HG02970 (cell line): Measurements from ENCODE around the gene IRGM.

Experiments
- ATAC-seq: cut with Tn5 transposase; IDR thresholded peaks from one replicate; pipeline ENCODE4 v1.9.1; 2021; ENCODE audit warnings: mild to moderate bottlenecking, moderate library complexity, moderate number of reproducible peaks; ENCODE audit not compliant: unreplicated experiment, low FRiP score

IRGM gene

DNA sequence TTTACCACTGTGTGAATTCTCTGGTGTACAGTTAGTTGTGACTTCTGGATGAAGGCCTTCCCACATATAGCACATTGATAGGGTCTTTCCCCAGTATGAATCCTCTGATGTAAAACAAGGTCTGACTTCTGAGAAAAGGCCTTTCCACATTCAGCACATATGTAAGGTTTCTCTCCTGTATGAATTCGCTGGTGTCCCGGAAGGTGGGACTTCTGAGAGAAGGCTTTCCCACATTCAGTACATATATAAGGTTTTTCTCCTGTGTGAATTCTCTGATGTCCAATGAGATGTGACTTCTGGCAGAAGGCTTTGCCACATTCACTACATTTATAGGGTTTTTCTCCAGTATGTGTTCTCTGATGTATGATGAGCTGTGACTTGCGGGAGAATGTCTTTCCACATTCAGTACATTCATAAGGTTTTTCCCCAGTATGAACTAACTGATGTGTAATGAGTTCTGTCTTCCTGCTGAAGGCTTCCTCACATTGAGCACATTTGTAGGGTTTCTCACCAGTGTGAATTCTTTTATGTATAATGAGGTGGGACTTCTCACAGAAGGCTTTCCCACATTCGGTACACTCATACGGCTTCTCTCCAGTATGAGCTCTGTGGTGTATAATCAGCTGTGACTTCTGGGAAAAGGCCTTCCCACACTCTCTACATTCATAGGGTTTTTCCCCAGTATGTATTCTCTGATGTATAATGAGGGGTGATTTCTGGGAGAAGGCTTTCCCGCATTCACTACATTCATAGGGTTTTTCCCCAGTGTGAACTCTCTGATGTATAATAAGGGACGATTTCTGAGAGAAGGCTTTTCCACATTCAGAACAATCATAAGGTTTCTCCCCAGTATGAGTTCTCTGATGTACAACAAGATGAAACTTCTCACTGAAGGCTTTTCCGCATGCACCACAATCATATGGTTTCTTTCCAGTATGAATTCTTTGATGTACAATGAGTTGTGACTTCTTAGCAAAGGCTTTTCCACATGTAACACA, 49.4 kb downstream of the IRGM start:
- ATAC-seq: no peak
